GM12878 (cell line): ENCODE results near the gene SRL. TPM values are rescaled to one million over a fixed set of nuclear protein-coding genes. Genes with fewer than 3 reads are reported as not detected.
"Not testable (repeated sequence)": the region's sequence is repeated elsewhere in the genome, so short reads cannot be mapped to it uniquely, and the experiment has no call there.

ENCODE experiments used
- ATAC-seq: fragments of 200-7000 bp; cut with Tn5 transposase; 3 replicates; pipeline ENCODE4 v1.9.1; 2020; ENCODE audit warnings: mild to moderate bottlenecking, moderate library complexity
- BruUV-seq: library from RNA; stranded (reverse); fragments of 400-500 nt; replicated peaks from 2 replicates; lab custom pipeline; 2021; lab: Mats Ljungman, UMichigan
- CTCF ChIA-PET: fragments of 300-600 bp; sonication (Branson Sonifier 250); formaldehyde crosslinking; extraction: SDS; loops from one replicate; lab custom pipeline; 2021; ENCODE audit warnings: inconsistent platforms; lab: Yijun Ruan, JAX
- POLR2A ChIA-PET: fragments of 350-600 bp; formaldehyde crosslinking; extraction: SDS; loops from one replicate; lab custom pipeline; 2021; ENCODE audit warnings: inconsistent platforms; lab: Charles Lee
- RAD21 ChIA-PET: fragments of 300-600 bp; sonication (Branson Sonifier 250); formaldehyde crosslinking; loops from one replicate; lab custom pipeline; 2023; ENCODE audit warnings: antibody characterized with exemption; ENCODE audit not compliant: unreplicated experiment; lab: Charles Lee
- SMC1A ChIA-PET: fragments of 300-600 bp; sonication (Branson Sonifier 250); formaldehyde crosslinking; loops from one replicate; lab custom pipeline; 2023; ENCODE audit not compliant: unreplicated experiment, uncharacterized antibody; lab: Charles Lee
- DNase-seq: peaks from one replicate; pipeline ENCODE4 v3.0.0-alpha.2; 2011; ENCODE audit warnings: low read depth, low spot score
- FAIRE-seq: peaks from 3 replicates; lab custom pipeline; 2011; peaks lifted over from hg19 to GRCh38; lab: Jason Lieb, UNC
- H2AFZ ChIP-seq: 2 replicates; pipeline ENCODE4 v1.6.0; 2011; ENCODE audit warnings: low read depth, low read length, control low read depth; ENCODE audit not compliant: control insufficient read depth
- H3K27ac ChIP-seq: 2 replicates; pipeline ENCODE4 v1.5.1; 2011; ENCODE audit warnings: control low read depth; ENCODE audit not compliant: control insufficient read depth, insufficient read depth
- H3K27me3 ChIP-seq, 2 experiments: replicated peaks in 1 of 2; 2 replicates each; pipeline versions ENCODE4 v1.6.0 to v1.6.1; 2011; ENCODE audit warnings: low read length in 1 of 2; ENCODE audit not compliant: control insufficient read depth in 2 of 2, insufficient read depth in 2 of 2
- H3K36me3 ChIP-seq, 2 experiments: 2 replicates each; pipeline ENCODE4 v1.5.1; 2011; ENCODE audit warnings: low read length in 1 of 2; ENCODE audit not compliant: control insufficient read depth in 2 of 2, insufficient read depth in 2 of 2
- H3K4me1 ChIP-seq: 2 replicates; pipeline ENCODE4 v1.6.1; 2011; ENCODE audit warnings: mild to moderate bottlenecking, low read length, moderate library complexity, mixed read lengths; ENCODE audit not compliant: control insufficient read depth, insufficient read depth
- H3K4me2 ChIP-seq: 2 replicates; pipeline ENCODE4 v1.6.0; 2011; ENCODE audit warnings: control low read depth; ENCODE audit not compliant: control insufficient read depth, insufficient read depth
- H3K4me3 ChIP-seq: fragments of 200-600 bp; sonication (generic); 2 replicates; pipeline ENCODE4 v1.5.1; 2016
- H3K79me2 ChIP-seq: 2 replicates; pipeline ENCODE4 v1.6.0; 2011; ENCODE audit warnings: low read length; ENCODE audit not compliant: control insufficient read depth, insufficient read depth
- H3K9ac ChIP-seq: 2 replicates; pipeline ENCODE4 v1.8.0; 2011; ENCODE audit warnings: low read length, control low read depth, mixed read lengths; ENCODE audit not compliant: control insufficient read depth, insufficient read depth
- H3K9me3 ChIP-seq: replicated peaks from 3 replicates; pipeline ENCODE4 v1.5.1; 2011; ENCODE audit warnings: mild to moderate bottlenecking, low read length; ENCODE audit not compliant: control insufficient read depth, insufficient read depth
- H4K20me1 ChIP-seq: 2 replicates; pipeline ENCODE4 v1.6.0; 2011; ENCODE audit not compliant: control insufficient read depth, insufficient read depth
- ATF7 ChIP-seq: fragments of 450-650 bp; IDR thresholded peaks from 2 replicates; pipeline ENCODE4 v1.6.1; 2016; ENCODE audit warnings: low read depth, mild to moderate bottlenecking
- BCL11A ChIP-seq: IDR thresholded peaks from 2 replicates; pipeline ENCODE4 v1.6.1; 2011; ENCODE audit warnings: low read depth, low read length
- BCL3 ChIP-seq: IDR thresholded peaks from 2 replicates; pipeline ENCODE4 v1.6.1; 2011; ENCODE audit warnings: borderline replicate concordance, low read depth, mild to moderate bottlenecking, moderate library complexity, low read length; ENCODE audit not compliant: insufficient read depth, poor library complexity, severe bottlenecking
- CBX3 ChIP-seq: fragments of 200-600 bp; sonication (generic); IDR thresholded peaks from 2 replicates; pipeline ENCODE4 v1.6.1; 2016; ENCODE audit warnings: low read depth, borderline replicate concordance
- EED ChIP-seq: sonication (generic); IDR thresholded peaks from 2 replicates; pipeline ENCODE4 v1.6.1; 2016; ENCODE audit warnings: antibody characterized with exemption, low read depth
- EZH2 ChIP-seq: IDR thresholded peaks from 2 replicates; pipeline ENCODE4 v1.6.1; 2012; ENCODE audit warnings: low read depth, mild to moderate bottlenecking, control low read depth, inconsistent platforms, low read length, borderline replicate concordance; ENCODE audit not compliant: control insufficient read depth
- FOXM1 ChIP-seq: IDR thresholded peaks from 2 replicates; pipeline ENCODE4 v1.6.1; 2012; ENCODE audit warnings: low read depth, mild to moderate bottlenecking, inconsistent platforms, low read length, moderate library complexity
- IRF3 ChIP-seq: fragments of 450-650 bp; IDR thresholded peaks from 2 replicates; pipeline ENCODE4 v1.6.1; 2014; ENCODE audit warnings: mild to moderate bottlenecking
- LARP7 ChIP-seq: fragments of 450-650 bp; IDR thresholded peaks from 2 replicates; pipeline ENCODE4 v1.6.1; 2017; ENCODE audit warnings: mild to moderate bottlenecking
- NR2F1 ChIP-seq: fragments of 450-650 bp; conservative IDR thresholded peaks from 2 replicates; pipeline ENCODE4 v1.6.1; 2017; ENCODE audit warnings: mild to moderate bottlenecking
- RAD21 ChIP-seq: IDR thresholded peaks from 2 replicates; pipeline ENCODE4 v1.6.1; 2011; ENCODE audit warnings: mild to moderate bottlenecking, low read depth, low read length, moderate library complexity; ENCODE audit not compliant: insufficient read depth
- SMAD5 ChIP-seq: IDR thresholded peaks from 2 replicates; pipeline ENCODE4 v1.6.1; 2016; ENCODE audit warnings: antibody characterized with exemption, low read depth
- SPI1 ChIP-seq: IDR thresholded peaks from 2 replicates; pipeline ENCODE4 v1.6.1; 2011; ENCODE audit warnings: low read depth, mild to moderate bottlenecking, low read length, moderate library complexity, borderline replicate concordance; ENCODE audit not compliant: insufficient read depth
- SREBF1 ChIP-seq: IDR thresholded peaks from 2 replicates; pipeline ENCODE4 v1.6.1; 2012; ENCODE audit warnings: mild to moderate bottlenecking, low read length
- YBX1 ChIP-seq: fragments of 450-650 bp; IDR thresholded peaks from 2 replicates; pipeline ENCODE4 v1.6.1; 2016; ENCODE audit warnings: antibody characterized with exemption
- YY1 ChIP-seq: IDR thresholded peaks from 2 replicates; pipeline ENCODE4 v1.6.1; 2011; ENCODE audit warnings: low read depth, mild to moderate bottlenecking, low read length
- ZBED1 ChIP-seq: IDR thresholded peaks from 2 replicates; pipeline ENCODE4 v1.6.1; 2016; ENCODE audit warnings: borderline replicate concordance
- ZNF217 ChIP-seq: fragments of 450-650 bp; IDR thresholded peaks from 2 replicates; pipeline ENCODE4 v1.6.1; 2017; ENCODE audit warnings: antibody characterized with exemption, mild to moderate bottlenecking
- WGBS: methylation state at CpG from one replicate; pipeline ENCODE4 v1.1.6; 2016; ENCODE audit warnings: low lambda C conversion rate; ENCODE audit not compliant: insufficient replicate concordance, insufficient coverage; ENCODE audit errors: missing lambda C conversion rate; 5-methylcytosine and 5-hydroxymethylcytosine counted together
- in situ Hi-C: fragments of 300-500 bp; cut with MboI; formaldehyde crosslinking; loops from 9 replicates; pipeline ENCODE4 v1.14.3; 2018; ENCODE audit warnings: mixed read lengths
- intact Hi-C: fragments of 100-400 bp; cut with micrococcal nuclease; formaldehyde crosslinking; loops from one replicate; pipeline ENCODE4 v1.14.2; 2022; ENCODE audit not compliant: unreplicated experiment
- polyA plus RNA-seq, 11 experiments: library from polyadenylated mRNA; depleted of rRNA in 4 of 11; unstranded in 6 of 11; stranded (reverse) in 5 of 11; fragments of >200 nt; fragmentation: Nextera tagmentation in 4 of 11; fragmentation: Illumina TruSeq in 1 of 11; extraction: Ambion mirVana in 4 of 11; extraction: Trizol in 1 of 11; gene quantifications; 1 replicate in 1 of 11; 2 replicates in 10 of 11; pipeline versions ENCODE4 v1.2.1 to v1.2.3, GENCODE V29; 2011 to 2016; ENCODE audit warnings: inconsistent platforms in 2 of 11, missing spikeins in 2 of 11, low read depth in 1 of 11
- total RNA-seq, 4 experiments: library from RNA; depleted of rRNA in 3 of 4; stranded (reverse); fragments of >200 nt in 3 of 4; fragmentation: Illumina TruSeq in 1 of 4; extraction: Trizol in 1 of 4; gene quantifications; 2 replicates each; pipeline versions ENCODE4 v1.2.1 to v1.2.3, GENCODE V29; 2013 to 2021

SRL gene
- total and polyA plus RNA-seq, 10 of the 15 experiments (the other 5 are each of a cell fraction or from before 2014, with no cell fraction given) = not detected

- Histone ChIP-seq H3K4me2 (no peak overlapping the region), H3K9ac (no peak overlapping the region), H3K36me3 (no peaks in the 10 kb centered on the region), H3K4me1 (no peaks in the 10 kb centered on the region), H2AFZ (no peak overlapping the region), H4K20me1 (no peaks in the 10 kb centered on the region), H3K79me2 (no peaks in the 10 kb centered on the region), H3K9me3 (no peaks in the 10 kb centered on the region), H3K27me3 (no peaks in the 10 kb centered on the region; a peak in 2 of 4 replicates), H3K4me3 (no peak overlapping the region), H3K27ac (no peak overlapping the region)
- BruUV-seq = no TSS peak
- SMC1A ChIA-PET = no interaction called here
- RAD21 ChIA-PET = no interaction called here
- no peak for TF ChIP-seq ZBED1
- no peak for TF ChIP-seq IRF3
- TF ChIP-seq YY1 = no peak
- TF ChIP-seq CBX3 = no peak
- no peak for TF ChIP-seq SREBF1
- no peak for TF ChIP-seq EED
- TF ChIP-seq SMAD5 = no peak
- no peak for TF ChIP-seq SPI1
- TF ChIP-seq BCL3 = no peak
- TF ChIP-seq LARP7 = no peak
- no peak for TF ChIP-seq NR2F1
- TF ChIP-seq EZH2 = no peak
- TF ChIP-seq RAD21 = no peak
- no peak for TF ChIP-seq ATF7
- TF ChIP-seq ZNF217 = no peak
- TF ChIP-seq YBX1 = no peak
- TF ChIP-seq BCL11A = no peak
- TF ChIP-seq FOXM1 = no peak
- POLR2A ChIA-PET = no interaction called here
- 40% methylated on average over 11 of the region's 11 CpGs for whole genome bisulfite sequencing
- CTCF ChIA-PET = no interaction called here
- intact Hi-C loops (no loop called here), in situ Hi-C loops (no loop called here)
- no peak for DNase-seq
- no peak for ATAC-seq
- FAIRE-seq = no peak
Observed at GRCh38 chr16:4212211-4212933, 29.5 kb downstream of the SRL start.

GRCh38 chr16:4211445-4212210 is 30.3 kb downstream of the SRL start:
- H4K20me1 ChIP-seq, H3K36me3 ChIP-seq, H3K9ac ChIP-seq, H3K79me2 ChIP-seq, ATAC-seq, RAD21 ChIA-PET, CTCF ChIA-PET, intact Hi-C loops, BruUV-seq, H3K4me3 ChIP-seq, DNase-seq, SMC1A ChIA-PET, H3K9me3 ChIP-seq, H3K4me1 ChIP-seq, H3K4me2 ChIP-seq, H3K27me3 ChIP-seq, H2AFZ ChIP-seq, in situ Hi-C loops, POLR2A ChIA-PET, H3K27ac ChIP-seq: not testable (repeated sequence)
- 79% methylated on average over 22 of the region's 22 CpGs for WGBS
- FAIRE-seq = peak; percentile 79
